Sciatic nerve (tissue), 2 donors: ENCODE data around the gene SLCO2A1. TPM values are rescaled to one million over a fixed set of nuclear protein-coding genes. Genes with fewer than 3 reads are reported as not detected.

Source experiments
- ATAC-seq: fragments of 200-7000 bp; cut with Tn5 transposase; one replicate; pipeline ENCODE4 v1.9.1; 2020; ENCODE audit warnings: mild to moderate bottlenecking, moderate library complexity
- DNase-seq: peaks from one replicate; pipeline ENCODE4 v3.0.0-alpha.2; 2020; ENCODE audit warnings: low spot score
- intact Hi-C: fragments of 100-400 bp; cut with DNase I; formaldehyde crosslinking; loops from one replicate; pipeline ENCODE4 v1.14.2; 2022
- total RNA-seq: library from RNA; stranded (reverse); fragmentation: NEBNext Ultra II Directional; extraction: Animal tissue kit (Norgen Biotek cat#: 25700); gene quantifications from one replicate; pipeline ENCODE4 v1.2.1, GENCODE V29; 2021
- donor health status: DM: no; HTN: no; CAD: no.
- donor health status: DM: no; HTN: no; CAD: no.

The SLCO2A1 gene
- total RNA-seq, 1 donor from 2014 or later = 34.1 TPM

DNA sequence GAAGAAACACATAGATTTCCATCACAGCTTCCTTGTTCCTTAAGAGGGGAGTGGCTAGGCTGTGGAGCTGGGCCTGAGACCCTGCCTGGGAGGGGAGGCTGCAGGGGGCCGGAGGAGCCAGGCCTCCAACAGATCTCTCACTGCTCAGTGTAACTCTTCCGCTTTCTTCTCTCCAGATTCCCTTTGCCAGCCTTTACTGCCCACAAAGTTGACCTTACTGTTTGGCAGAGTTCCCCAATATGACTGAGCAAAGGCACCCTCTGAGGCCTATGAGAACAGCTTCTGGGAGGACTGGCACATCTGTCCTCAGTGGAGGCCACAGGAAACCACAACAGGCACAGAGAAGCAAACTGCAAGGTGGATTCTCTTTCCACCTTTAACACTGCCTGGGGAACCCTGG, 38.1 kb downstream of the SLCO2A1 start:
- intact Hi-C loops = no loop called here
- no peak for DNase-seq

DNA sequence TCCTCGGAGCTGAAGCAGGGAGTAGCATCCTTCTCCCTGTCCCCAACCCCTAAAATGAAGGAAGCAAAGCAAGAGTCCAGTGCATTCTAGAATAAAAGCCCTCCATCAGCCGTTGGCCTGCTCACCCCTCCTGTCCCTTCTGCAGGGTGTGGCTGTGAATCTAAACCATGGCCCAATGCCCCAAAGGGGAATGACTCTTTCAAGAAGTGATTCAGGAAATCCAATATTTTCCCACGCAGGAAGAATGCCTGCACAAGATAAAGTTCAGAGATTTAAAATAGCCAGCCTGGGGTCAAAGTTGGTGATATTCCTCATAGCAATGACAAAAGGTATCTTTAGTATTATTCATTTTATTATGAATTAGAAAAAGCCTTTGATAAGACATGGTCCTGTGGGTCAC, 38.5 kb downstream of the SLCO2A1 start:
- ATAC-seq = no peak
- no peak for DNase-seq
- intact Hi-C loops = no loop called here

More for the DNA sequence above, 38.1 kb downstream of the SLCO2A1 start:
- peak; percentile 33 for ATAC-seq

DNA sequence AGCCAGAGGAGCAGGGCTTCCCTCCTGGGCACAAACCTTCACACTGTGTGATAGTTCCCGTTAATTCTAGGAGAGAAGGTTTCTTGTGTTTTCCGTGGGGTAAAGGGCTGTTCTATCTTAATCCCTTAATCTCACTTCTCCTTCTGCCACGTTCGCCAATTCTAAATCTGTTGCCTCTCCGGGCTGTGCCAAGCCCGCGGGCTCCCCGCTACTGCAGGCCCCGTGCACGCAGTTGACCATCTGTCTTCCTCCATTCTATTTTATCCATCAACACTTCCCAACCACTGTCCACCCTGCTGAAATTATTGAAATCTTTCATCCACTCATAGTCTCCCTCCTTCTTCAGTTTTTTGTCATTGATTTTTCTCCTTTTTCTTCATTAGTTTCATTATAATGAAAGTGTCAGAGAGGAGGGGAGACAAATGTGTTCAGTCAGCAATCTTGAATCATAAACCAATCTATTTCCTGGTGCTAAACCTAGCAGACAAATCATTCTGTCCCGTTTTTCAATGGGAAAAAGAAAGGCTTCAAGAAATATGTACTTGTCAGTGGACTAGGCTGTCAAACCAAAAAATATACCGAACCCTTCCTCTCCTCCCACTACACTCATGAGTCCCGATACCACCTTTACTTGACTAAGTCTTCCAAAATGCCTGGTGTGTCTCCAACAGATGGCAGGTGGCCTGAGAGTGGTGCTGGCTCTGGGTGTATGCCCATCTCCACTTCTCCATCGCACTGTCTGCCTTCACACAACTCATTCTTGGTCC, 39.6 kb downstream of the SLCO2A1 start:
- peak; percentile 28 for ATAC-seq
- intact Hi-C loops = no loop called here
- DNase-seq = no peak

DNA sequence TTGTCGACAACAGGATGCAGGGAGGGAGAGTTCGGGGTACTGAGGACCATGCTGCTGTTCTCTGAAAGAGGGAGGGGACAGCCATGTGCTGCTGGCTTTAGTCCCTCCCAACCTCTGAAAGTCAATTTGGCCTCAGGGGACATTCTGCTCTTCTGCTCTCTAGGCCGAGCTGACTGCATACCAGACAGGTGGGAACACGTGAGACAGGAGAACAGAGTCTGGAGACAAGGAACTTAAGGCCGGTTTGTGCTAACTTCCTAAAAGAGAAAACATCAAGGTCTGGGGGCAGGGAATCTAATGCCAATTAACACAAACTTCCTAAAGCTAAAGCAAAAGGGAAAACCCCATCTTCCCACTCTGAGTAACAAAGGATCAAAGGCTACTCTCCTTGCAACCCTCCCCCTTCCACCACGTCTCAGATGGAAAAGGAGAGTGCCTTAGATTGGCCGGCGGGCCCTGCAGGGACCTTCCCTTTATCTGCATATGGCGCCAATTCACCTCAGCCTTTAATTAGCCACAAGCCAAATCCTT, 41.0 kb downstream of the SLCO2A1 start:
- DNase-seq = peak; percentile 21
- intact Hi-C loops = no loop called here
- ATAC-seq = no peak

DNA sequence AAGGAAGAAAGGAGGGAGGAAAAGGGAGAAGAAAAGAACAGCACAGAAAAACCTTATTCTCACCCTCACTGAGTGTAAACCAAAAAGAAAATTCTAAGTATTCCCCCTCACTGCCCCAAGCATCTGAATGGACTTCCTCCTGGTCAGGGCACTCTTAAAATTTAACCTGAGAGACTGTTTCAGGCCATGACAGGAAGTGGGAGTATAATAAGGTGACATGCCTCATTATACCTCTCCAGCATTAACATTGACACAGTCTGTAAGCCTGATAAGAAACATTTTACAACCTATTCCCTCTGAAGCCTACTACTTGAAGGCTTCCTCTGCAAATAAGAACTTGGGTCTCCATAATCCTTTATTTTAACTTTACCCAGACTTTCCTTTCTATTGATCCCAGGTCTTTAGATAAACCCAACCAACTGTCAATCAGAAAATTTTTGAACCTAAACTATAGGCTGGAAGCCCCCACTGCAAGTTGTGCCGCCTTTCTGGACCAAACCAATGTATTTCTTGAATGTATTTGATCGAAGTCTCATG, 41.7 kb downstream of the SLCO2A1 start:
- no peak for ATAC-seq
- no peak for DNase-seq
- intact Hi-C loops = no loop called here

DNA sequence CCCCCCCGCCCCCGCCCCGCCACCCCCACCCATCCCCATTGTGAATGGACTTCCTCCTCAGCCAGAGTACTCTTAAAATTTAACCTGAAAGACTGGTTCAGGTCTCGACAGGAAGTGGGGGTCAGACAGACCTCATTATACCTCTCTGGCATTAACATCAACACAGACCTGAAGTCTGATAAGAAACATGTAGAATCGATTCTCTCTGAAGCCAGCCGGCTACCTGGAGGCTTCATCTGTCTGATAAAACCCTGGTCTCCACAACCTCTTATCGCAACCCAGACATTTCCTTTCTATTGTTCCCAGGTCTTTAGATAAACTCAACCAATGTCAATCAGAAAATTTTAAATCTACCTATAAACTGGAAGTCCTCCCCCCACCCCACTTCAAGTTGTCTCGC, 42.6 kb downstream of the SLCO2A1 start:
- intact Hi-C loops = no loop called here
- DNase-seq (no peak), ATAC-seq (no peak)

DNA sequence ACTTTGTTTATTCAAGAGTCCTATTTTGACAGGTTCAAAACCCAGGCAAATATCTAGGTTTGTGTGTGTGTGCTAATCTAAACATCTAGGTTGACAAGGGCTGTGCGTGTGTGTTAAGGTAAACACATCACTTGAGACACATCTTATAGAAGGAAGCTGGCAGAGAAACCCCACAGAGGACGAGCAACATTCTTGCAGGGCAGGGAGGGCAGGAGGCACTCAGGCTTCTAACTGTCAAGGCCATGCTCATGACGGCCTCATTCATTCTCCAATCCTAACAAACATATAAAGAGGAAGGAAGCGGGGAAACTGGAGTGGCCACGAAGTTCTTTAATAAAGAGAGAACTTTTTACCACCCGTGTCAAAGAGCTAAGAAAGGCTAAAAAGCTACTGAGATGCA, 43.4 kb downstream of the SLCO2A1 start:
- no peak for DNase-seq
- ATAC-seq = no peak
- intact Hi-C loops = no loop called here

DNA sequence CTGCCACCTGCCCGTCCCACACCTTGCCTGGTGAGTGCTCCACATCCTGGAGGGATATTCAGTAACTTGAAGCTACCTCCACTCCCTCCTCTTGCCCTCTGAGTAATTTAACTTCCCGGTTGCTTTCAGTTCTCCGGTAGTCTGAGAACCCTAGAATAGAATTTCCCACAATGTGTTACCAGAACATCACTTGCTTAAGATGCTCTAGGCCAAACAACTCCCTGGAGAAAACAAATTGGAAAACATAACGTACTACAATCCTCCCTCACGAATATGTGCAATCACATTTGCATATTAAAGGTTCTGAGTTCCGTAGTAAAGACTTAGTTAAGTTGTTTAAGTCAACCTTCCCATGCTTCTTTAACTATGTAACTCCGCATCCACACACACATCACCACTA, 44.8 kb downstream of the SLCO2A1 start:
- intact Hi-C loops = no loop called here
- ATAC-seq (no peak), DNase-seq (no peak)

DNA sequence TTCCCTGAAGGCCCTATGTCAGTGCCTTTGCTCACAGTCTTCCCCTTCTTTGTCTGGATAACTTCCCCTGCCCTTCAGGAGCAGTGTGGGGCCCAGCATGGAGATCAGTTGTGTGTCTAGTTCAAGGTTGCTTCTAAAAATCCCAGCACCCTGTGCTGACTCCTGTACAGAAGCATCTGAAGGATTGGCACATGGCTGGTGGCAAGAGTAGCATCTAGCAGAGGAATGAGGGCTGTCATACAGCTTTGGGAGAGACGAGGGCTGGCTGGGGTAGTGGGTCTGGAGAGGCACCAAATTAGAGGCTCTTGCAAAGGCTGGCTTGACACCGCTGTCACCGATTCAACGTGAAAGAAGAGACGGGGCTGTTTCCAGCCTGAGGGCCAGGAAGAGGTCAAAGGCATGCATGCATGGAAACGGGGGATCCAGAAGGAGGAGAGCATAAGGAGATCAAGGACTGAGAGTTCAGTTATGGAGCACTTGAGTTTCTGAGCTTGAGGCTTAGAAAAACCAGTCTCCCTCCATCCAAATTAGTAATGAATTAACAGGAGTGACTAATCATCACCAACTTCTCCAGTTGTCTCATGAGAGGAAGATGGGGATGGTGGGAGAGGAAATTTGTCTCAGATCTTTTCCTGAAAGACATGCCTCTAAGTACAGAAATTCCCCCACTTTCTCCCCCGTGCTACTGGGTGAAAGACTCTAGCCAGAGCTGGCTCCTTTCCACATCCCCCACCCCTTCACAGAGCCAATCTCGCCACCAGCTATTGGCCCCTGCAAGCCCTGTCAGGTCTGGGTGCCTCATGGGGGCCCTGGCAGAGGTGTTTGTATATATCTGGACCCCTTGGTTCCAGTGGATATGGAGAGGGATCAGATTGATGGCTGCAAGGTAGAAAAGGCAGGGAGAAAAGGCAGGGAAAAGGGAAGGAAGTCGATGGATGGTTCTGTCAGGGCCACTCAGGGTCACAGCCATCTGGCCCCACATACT, 45.9 kb downstream of the SLCO2A1 start:
- intact Hi-C loops = no loop called here
- DNase-seq = peak; percentile 15
- no peak for ATAC-seq

DNA sequence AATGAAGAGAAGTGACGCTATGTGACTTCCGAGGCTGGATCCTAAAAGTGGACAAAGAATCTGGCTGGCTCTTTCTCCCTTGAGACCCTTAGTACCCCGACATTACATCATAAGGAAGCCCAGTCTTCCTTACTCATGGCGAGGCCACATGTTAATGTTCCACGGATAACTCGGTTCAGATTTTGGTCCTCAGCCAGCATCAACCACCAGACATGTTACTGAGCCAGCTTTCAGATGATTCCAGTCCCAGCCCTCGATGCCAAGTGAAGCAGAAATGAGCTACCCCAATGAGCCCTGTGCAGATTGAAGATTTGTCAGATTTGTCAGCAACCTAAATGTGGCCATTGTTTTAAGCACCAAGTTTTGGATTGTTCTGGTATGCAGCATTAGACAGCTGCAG, 46.6 kb downstream of the SLCO2A1 start:
- ATAC-seq (no peak), DNase-seq (no peak)
- intact Hi-C loops = no loop called here

DNA sequence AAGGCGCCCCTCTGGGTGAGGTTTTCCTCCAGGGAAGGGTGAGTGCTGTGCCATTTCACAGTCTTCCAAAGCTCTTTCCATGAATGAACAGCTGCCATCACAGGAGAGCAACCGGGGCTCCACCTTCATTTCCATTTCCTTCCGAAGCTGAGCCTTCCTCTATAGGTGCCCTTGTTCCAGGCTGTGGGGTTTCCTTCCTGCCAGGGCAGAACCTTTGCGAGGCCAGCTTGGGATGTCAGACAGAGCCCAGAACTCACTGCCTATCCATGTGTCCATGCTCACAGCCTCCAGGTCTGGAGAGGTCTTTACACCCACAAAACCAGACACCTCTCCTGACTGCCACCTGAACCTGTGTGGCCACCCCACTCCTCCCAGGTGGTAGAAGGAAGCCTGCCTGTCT, 49.2 kb downstream of the SLCO2A1 start:
- DNase-seq = no peak
- intact Hi-C loops = no loop called here
- ATAC-seq = no peak

DNA sequence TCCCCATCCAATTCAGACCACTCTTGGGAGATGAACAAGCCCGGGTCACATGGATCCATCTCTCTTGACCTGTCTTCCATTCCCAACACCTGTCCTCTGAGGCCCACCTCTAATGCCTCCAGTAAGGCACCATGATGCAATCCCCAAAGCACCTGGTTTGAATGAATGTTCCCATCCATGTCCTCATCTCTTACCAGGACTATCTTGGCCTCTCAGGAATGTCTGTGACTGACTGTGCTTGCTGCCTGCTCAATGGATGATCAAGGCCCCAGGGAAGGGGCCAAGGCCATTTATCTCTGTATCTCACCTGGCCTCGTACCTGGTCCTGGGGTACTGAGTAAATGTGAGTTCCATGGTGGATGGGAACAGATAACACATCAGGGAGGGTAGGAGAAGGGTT, 49.7 kb downstream of the SLCO2A1 start:
- intact Hi-C loops = no loop called here
- DNase-seq (no peak), ATAC-seq (no peak)

DNA sequence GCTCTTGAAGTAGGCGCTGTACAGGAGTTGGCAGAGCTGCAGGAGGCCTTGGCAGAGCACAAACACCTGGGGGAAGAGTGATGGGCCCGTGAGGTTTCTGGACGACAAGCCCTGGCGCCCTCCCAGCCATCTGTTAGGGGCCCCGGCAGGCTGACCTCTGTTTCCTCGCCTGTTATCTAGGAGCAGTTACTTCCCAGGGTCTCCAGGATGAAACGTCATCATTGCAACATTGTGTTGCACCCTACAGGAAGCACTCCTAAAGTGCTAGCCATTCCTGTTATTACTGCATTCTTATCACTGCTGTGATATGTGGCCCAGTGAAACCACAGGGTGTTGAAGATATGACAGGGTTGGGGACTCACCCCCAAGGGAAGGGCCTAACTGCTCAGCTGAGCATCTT, 50.2 kb downstream of the SLCO2A1 start:
- ATAC-seq (no peak), DNase-seq (no peak)
- intact Hi-C loops = no loop called here

DNA sequence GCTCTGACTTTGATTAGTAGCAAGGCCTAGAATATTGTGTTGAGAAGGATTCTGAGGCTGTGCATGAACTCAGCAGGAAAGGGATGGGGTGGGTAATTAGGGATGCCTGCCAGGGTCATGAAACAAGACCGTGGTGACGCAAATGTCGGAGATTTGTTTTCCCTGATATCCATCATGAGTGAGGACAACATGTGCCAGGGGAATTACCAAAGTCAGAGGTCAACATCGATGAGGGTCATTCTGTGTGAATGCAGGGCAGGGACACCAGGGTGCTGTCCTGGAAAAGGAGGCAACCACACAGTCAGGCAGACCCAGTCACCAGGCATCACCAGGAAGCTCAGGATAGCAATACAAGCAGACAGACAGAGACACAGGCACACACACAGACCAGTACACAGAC, 52.2 kb downstream of the SLCO2A1 start:
- DNase-seq (no peak), ATAC-seq (no peak)
- intact Hi-C loops = no loop called here

DNA sequence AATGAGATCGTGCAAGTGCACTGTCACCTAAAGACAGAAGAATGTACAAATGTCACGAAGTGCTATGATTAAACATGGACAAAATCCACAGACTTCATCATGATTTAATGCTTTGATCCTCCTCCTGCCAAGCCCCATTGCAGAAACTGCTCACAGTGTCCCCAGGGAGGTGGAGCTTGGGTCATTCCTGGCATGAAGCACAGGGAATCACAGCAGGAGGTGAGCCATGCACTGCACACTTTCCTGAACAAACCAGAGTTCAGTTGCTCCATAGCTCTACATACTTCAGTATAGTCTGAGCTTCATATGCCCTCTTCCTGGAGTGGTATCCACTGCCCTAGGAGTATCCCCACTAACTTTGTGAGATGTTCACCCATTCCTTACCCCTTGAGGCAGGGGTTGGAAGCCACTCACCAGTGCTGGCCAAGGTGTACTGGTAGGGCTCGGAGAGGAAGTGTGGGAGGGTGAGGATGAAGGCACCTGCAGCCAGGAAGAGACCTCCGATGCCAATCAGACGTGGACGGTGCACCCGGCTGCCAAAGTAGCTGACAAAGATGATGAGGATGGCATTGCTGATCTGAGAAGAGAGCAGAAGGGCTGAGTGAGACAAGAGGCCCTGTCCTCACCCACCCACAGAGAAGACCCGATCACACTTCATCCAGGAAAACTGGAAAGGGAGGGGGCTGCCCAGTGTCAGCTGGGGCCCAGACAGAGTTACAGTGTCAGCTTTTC, 56.3 kb downstream of the SLCO2A1 start:
- ATAC-seq (peak; percentile 13), DNase-seq (no peak)
- intact Hi-C loops = no loop called here

DNA sequence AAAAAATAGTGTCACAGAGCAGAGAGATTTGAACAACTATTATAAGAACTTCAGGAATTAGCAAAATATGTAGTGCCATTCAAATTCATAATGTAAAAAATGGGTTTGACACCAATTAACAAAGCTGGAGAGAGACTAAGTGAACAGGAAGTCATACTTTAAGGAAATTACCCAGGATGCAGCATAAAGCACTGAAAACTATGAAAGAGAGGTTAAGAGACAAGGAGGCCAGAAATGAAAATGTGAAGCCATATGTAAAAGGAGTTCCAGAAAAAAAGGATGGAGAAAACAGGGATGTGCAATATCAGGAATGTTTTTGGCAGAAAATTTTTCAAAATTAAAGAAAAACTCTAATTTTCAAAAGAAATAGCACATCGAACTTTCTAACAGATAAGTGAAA, 57.6 kb downstream of the SLCO2A1 start:
- ATAC-seq (no peak), DNase-seq (no peak)
- intact Hi-C loops = no loop called here

DNA sequence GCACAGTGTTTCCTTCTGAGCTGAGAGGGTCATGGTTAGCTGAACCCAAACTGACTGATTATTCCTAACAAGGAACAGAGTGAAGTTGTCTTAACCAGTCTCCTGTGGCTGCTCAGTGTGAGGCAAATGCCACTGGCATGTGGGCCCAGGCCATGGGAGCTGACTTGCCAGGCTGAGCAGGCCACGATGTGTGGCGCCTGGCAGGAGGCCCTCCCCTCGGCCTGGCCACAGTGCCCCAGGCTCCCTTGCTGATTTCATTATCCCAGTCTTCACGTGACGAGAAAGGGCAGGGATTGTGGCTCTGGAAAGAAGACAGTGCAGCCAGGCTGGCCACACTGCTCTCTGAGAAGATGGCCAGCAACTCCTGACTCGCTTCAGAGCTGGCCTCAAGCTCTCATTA, 58.8 kb downstream of the SLCO2A1 start:
- peak; percentile 10 for ATAC-seq
- no peak for DNase-seq
- intact Hi-C loops = no loop called here

DNA sequence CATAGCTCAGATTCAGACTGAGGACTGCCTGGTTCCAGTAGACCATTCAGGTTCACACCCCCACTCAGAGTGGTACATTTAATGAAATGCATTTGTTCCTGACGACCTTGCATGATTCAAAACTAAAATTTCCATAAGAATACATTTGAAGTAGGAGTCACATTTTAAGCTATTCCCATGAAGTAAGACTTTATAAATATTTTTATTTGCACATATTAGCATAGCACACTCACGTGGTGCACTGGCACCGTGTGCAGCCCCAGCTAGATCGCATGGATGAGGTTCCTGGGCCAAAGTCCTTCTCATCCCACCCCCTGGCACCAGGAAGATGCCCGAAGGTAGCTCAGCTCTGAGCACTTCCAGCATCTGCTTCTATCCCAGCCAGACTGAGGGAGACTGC, 59.4 kb downstream of the SLCO2A1 start:
- intact Hi-C loops = no loop called here
- ATAC-seq (no peak), DNase-seq (no peak)
